Activated CD8-positive, alpha-beta T cell treated with anti-CD3 and anti-CD28 coated beads for 36 hours (primary cell): Measurements from ENCODE around the gene KERA. TPM values are rescaled to one million over a fixed set of nuclear protein-coding genes. Genes with fewer than 3 reads are reported as not detected.

Experiments used
- ATAC-seq: fragments of 200-7000 bp; cut with Tn5 transposase; one replicate; pipeline ENCODE4 v1.10.0; 2021; ENCODE audit warnings: mild to moderate bottlenecking, moderate library complexity
- CTCF ChIA-PET: fragments of 350-600 bp; sonication (Branson Sonifier 250); formaldehyde crosslinking; loops from one replicate; lab custom pipeline; 2021; ENCODE audit warnings: antibody characterized with exemption; lab: Charles Lee
- POLR2A ChIA-PET: fragments of 350-600 bp; sonication (Branson Sonifier 250); formaldehyde crosslinking; loops from one replicate; lab custom pipeline; 2021; ENCODE audit warnings: antibody characterized with exemption; lab: Charles Lee
- DNase-seq: peaks from one replicate; pipeline ENCODE4 v3.0.0-alpha.2; 2020
- H3K27ac Mint-ChIP-seq: one replicate; pipeline ENCODE4 v1.8.0; 2021; ENCODE audit warnings: mild to moderate bottlenecking, mixed read lengths
- H3K27me3 Mint-ChIP-seq: one replicate; pipeline ENCODE4 v1.8.0; 2021; ENCODE audit warnings: mixed read lengths
- H3K36me3 Mint-ChIP-seq: one replicate; pipeline ENCODE4 v1.8.0; 2021; ENCODE audit warnings: low read depth, mixed read lengths
- H3K4me1 Mint-ChIP-seq: one replicate; pipeline ENCODE4 v1.8.0; 2021; ENCODE audit warnings: low read depth, mixed read lengths
- H3K4me3 Mint-ChIP-seq: one replicate; pipeline ENCODE4 v1.8.0; 2021; ENCODE audit warnings: mild to moderate bottlenecking, moderate library complexity, mixed read lengths
- H3K9me3 Mint-ChIP-seq: one replicate; pipeline ENCODE4 v1.8.0; 2021; ENCODE audit warnings: mixed read lengths
- intact Hi-C: fragments of 100-400 bp; cut with micrococcal nuclease; formaldehyde crosslinking; loops from one replicate; pipeline ENCODE4 v1.10.0; 2022
- total RNA-seq, 2 experiments: library from RNA; stranded (reverse); gene quantifications; one replicate each; pipeline ENCODE4 v1.2.3, GENCODE V29; 2021
- TF ChIP-seq, protein P1 (sequence below): fragments of 200-600 bp; IDR thresholded peaks from one replicate; pipeline ENCODE4 v1.8.0; 2022; ENCODE audit warnings: antibody characterized with exemption, mild to moderate bottlenecking

The KERA gene
- not detected for total RNA-seq

DNA sequence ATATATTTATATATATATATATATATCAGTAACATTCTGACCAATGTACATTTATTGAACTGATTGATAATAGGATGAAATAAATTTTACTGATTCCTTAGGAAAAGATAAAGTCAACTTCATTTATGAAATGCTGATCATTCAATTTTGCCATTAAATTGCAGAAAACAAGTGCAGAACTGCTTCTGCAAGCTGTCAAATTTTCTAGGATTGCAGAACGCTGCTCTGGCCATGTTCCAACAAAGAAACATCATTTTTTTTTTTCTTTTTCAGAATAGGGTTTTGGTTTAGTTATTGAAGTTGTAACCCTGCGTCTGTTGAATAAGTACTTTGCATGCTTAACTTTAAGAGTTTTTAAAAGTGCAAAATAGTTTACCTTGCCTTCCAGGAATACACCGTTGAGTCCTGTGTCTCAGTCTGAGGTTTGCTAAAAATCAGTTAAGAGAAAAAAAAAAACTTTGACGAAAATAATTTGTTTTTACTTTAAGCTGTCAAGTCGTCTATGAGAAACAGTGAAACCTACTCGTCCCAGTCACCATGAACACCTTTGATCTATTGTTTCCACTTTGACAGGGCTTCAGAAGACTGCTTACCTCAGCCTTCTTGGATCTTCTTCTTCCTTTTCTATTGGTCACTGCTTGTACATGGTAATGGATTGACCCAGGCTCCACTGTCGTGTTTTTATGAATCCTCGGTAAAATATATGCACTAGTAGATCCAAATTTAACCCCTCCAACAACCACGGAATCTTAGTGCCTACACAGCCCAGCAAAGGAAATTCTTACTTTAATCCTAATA, at the start of gene KERA:
Gene KERA (minus strand): TSS at position 657 of the 798 bp plus-strand sequence. CDS start 1,743 bp downstream, outside the sequence.
- H3K27ac Mint-ChIP-seq, result no peak within 1 kb of the TSS
- ChIA-PET POLR2A (no interaction called here), CTCF (no interaction called here)
- H3K4me3 Mint-ChIP-seq, result no peak within 1 kb of the TSS
- no peaks in the 10 kb centered on the region for H3K9me3 Mint-ChIP-seq
- no peaks in the 10 kb centered on the region for H3K36me3 Mint-ChIP-seq
- TF ChIP-seq, protein P1, sequence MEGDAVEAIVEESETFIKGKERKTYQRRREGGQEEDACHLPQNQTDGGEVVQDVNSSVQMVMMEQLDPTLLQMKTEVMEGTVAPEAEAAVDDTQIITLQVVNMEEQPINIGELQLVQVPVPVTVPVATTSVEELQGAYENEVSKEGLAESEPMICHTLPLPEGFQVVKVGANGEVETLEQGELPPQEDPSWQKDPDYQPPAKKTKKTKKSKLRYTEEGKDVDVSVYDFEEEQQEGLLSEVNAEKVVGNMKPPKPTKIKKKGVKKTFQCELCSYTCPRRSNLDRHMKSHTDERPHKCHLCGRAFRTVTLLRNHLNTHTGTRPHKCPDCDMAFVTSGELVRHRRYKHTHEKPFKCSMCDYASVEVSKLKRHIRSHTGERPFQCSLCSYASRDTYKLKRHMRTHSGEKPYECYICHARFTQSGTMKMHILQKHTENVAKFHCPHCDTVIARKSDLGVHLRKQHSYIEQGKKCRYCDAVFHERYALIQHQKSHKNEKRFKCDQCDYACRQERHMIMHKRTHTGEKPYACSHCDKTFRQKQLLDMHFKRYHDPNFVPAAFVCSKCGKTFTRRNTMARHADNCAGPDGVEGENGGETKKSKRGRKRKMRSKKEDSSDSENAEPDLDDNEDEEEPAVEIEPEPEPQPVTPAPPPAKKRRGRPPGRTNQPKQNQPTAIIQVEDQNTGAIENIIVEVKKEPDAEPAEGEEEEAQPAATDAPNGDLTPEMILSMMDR, result no peak
- intact Hi-C loops, result no loop called here
- ATAC-seq, result no peak
- H3K27me3 Mint-ChIP-seq, result peaks cover 1% of the 10 kb centered on the region
- DNase-seq, result no peak
- no peaks in the 10 kb centered on the region for H3K4me1 Mint-ChIP-seq

DNA sequence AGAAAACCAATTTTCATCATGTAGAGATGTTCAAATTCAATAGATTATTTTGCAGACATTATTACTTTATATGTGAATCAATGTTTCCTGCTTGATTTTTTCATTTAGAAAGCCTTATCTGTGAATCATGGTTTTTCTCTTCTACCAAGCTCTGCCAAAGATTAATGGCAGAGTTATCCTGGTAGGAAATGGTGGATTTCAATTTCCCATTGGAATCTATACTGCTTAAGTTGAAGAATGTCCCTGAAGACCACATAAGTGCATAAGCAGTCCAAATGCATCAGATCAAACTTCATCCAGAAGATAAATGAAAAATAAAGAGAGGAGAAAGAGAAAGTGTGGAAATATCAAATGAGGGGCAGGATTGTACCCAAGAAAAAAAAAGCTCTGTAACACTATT, 48.5 kb upstream of the KERA start:
- ATAC-seq, result no peak
- ChIA-PET POLR2A (no interaction called here), CTCF (no interaction called here)
- Mint-ChIP-seq H3K9me3 (no peaks in the 10 kb centered on the region), H3K4me3 (no peak overlapping the region), H3K27ac (no peak overlapping the region), H3K4me1 (no peaks in the 10 kb centered on the region), H3K36me3 (no peaks in the 10 kb centered on the region), H3K27me3 (peaks cover 3% of the 10 kb centered on the region)
- intact Hi-C loops, result loop anchor here (5.0 kb wide), 1 partner anchor 124 kb away; no protein-coding TSS in a partner anchor
- TF ChIP-seq, protein P1, result no peak
- DNase-seq, result no peak

GRCh38 chr12:91105807-91106206, 48.0 kb upstream of the KERA start:
- Mint-ChIP-seq H3K9me3 (no peaks in the 10 kb centered on the region), H3K36me3 (no peaks in the 10 kb centered on the region), H3K27me3 (peaks cover 3% of the 10 kb centered on the region), H3K4me3 (no peak overlapping the region), H3K4me1 (no peaks in the 10 kb centered on the region), H3K27ac (no peak overlapping the region)
- ATAC-seq, result no peak
- CTCF ChIA-PET, result no interaction called here
- POLR2A ChIA-PET, result no interaction called here
- TF ChIP-seq, protein P1, result no peak
- DNase-seq, result no peak
- intact Hi-C loops, result loop anchor here (5.0 kb wide), 1 partner anchor 124 kb away; no protein-coding TSS in a partner anchor

DNA sequence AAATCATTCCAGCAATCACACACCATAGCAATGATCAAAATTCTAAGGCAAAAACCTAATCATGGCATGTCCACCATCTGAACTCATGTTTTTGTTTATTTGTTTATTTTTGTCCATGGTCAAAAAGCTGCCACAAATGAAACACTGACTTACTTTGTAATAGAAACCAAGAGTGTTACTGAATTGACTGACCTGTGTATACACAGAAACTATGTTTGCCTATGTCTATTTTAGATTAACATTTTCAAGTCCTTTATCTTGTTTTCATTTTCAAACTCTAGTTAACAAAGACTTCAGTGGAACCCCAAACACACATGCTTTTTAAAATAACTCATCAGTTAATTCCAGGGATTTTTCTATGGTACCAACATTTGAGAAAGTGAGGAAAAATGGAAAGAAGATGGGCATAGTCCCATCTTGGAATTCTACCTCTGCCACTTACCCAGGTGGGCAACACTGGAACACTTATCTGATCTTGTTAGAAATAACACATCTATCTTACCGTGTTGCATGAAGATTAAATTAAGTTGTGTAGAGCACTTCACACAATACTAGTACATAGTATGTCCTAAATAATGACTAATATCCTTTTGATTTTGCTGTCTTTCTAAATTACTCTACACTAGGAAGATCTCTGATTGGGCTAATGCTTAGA, 47.1 kb upstream of the KERA start:
- Mint-ChIP-seq H3K27me3 (peaks cover 3% of the 10 kb centered on the region), H3K9me3 (no peaks in the 10 kb centered on the region), H3K36me3 (no peaks in the 10 kb centered on the region), H3K4me1 (no peaks in the 10 kb centered on the region), H3K27ac (no peak overlapping the region), H3K4me3 (no peak overlapping the region)
- TF ChIP-seq, protein P1, result no peak
- intact Hi-C loops, result loop anchor here (5.0 kb wide), 1 partner anchor 123 kb away; no protein-coding TSS in a partner anchor
- CTCF ChIA-PET, result no interaction called here
- POLR2A ChIA-PET, result no interaction called here
- DNase-seq (no peak), ATAC-seq (no peak)

DNA sequence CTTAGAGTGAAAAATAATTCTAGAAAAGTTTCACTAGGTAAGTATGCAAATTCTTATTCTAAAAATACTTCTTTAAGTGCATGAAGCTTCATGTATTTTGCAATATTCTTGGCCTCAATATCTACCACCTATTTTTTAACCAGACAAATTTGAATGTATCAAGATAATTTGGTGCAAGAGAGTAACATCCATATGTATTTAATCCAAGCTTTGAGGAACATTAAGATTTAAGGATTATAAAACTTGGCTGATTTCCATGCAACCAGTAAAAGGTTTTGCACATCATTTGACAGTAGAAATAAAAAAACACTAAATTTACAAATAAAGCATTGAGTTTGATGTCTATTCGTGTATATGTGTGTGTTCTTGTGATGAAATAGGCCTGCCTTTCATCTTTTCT, 45.8 kb upstream of the KERA start:
- no peak for DNase-seq
- ATAC-seq, result no peak
- no peaks in the 10 kb centered on the region for H3K9me3 Mint-ChIP-seq
- POLR2A ChIA-PET, result no interaction called here
- no peak overlapping the region for H3K27ac Mint-ChIP-seq
- no peaks in the 10 kb centered on the region for H3K4me1 Mint-ChIP-seq
- CTCF ChIA-PET, result no interaction called here
- H3K27me3 Mint-ChIP-seq, result no peaks in the 10 kb centered on the region
- no peak overlapping the region for H3K4me3 Mint-ChIP-seq
- TF ChIP-seq, protein P1, result no peak
- H3K36me3 Mint-ChIP-seq, result no peaks in the 10 kb centered on the region
- intact Hi-C loops, result no loop called here
